Caco-2 (cell line): ENCODE results near the gene ENO1. TPM values are rescaled to one million over a fixed set of nuclear protein-coding genes. Genes with fewer than 3 reads are reported as not detected.
A peak's percentile ranks its signal among the peaks of the same experiment; 100 is the strongest.

Experiments
- BruUV-seq: library from RNA; stranded (reverse); fragments of 400-500 nt; replicated peaks from 2 replicates; lab custom pipeline; 2021; lab: Mats Ljungman, UMichigan
- CTCF ChIA-PET: fragments of 300-600 bp; sonication (Branson Sonifier 250); formaldehyde crosslinking; loops from one replicate; lab custom pipeline; 2022; ENCODE audit warnings: antibody characterized with exemption; lab: Charles Lee
- POLR2A ChIA-PET: fragments of 300-600 bp; sonication (Branson Sonifier 250); formaldehyde crosslinking; loops from one replicate; lab custom pipeline; 2022; ENCODE audit warnings: antibody characterized with exemption; lab: Charles Lee
- DNase-seq, 2 experiments: peaks; one replicate each; pipeline versions ENCODE4 v3.0.0 to v3.0.0-alpha.2; 2020 to 2022
- H3K27me3 ChIP-seq: replicated peaks from 2 replicates; pipeline ENCODE4 v1.6.0; 2011; ENCODE audit warnings: low read length; ENCODE audit not compliant: control insufficient read depth, insufficient read depth
- H3K36me3 ChIP-seq: 2 replicates; pipeline ENCODE4 v1.5.1; 2011; ENCODE audit warnings: low read length; ENCODE audit not compliant: control insufficient read depth, insufficient read depth
- H3K4me1 ChIP-seq: fragments of 250-450 bp; sonication (Bioruptor Pico); 2 replicates; pipeline ENCODE4 v1.5.1; 2020; ENCODE audit warnings: mild to moderate bottlenecking
- H3K4me3 ChIP-seq: 2 replicates; pipeline ENCODE4 v1.5.1; 2011; ENCODE audit warnings: low read depth, mild to moderate bottlenecking, control low read depth, low read length
- H3K9me3 ChIP-seq: fragments of 250-450 bp; sonication (Bioruptor Pico); 2 replicates; pipeline ENCODE4 v1.5.1; 2020; ENCODE audit warnings: mild to moderate bottlenecking, moderate library complexity
- H3K27ac Mint-ChIP-seq: one replicate; pipeline ENCODE4 v1.8.0; 2022; ENCODE audit warnings: mixed read lengths; ENCODE audit not compliant: unreplicated experiment
- H3K27me3 Mint-ChIP-seq: one replicate; pipeline ENCODE4 v1.8.0; 2022; ENCODE audit warnings: mixed read lengths; ENCODE audit not compliant: insufficient read depth, unreplicated experiment
- H3K36me3 Mint-ChIP-seq: one replicate; pipeline ENCODE4 v1.8.0; 2022; ENCODE audit warnings: mild to moderate bottlenecking, mixed read lengths; ENCODE audit not compliant: insufficient read depth, unreplicated experiment
- H3K4me1 Mint-ChIP-seq: one replicate; pipeline ENCODE4 v1.8.0; 2022; ENCODE audit warnings: low read depth, mixed read lengths; ENCODE audit not compliant: unreplicated experiment
- H3K4me3 Mint-ChIP-seq: one replicate; pipeline ENCODE4 v1.8.0; 2022; ENCODE audit warnings: mild to moderate bottlenecking, moderate library complexity, mixed read lengths; ENCODE audit not compliant: unreplicated experiment
- H3K9me3 Mint-ChIP-seq: one replicate; pipeline ENCODE4 v1.8.0; 2022; ENCODE audit warnings: mixed read lengths; ENCODE audit not compliant: unreplicated experiment
- intact Hi-C: fragments of 100-400 bp; cut with micrococcal nuclease; formaldehyde crosslinking; loops from one replicate; pipeline ENCODE4 v1.10.0; 2022; ENCODE audit not compliant: unreplicated experiment
- total RNA-seq: library from RNA; stranded (reverse); gene quantifications from 2 replicates; pipeline ENCODE4 v1.2.3, GENCODE V29; 2022
- TF ChIP-seq, protein P1 (sequence below), 2 experiments: fragments of 200-600 bp in 1 of 2; IDR thresholded peaks; 1 replicate in 1 of 2; 2 replicates in 1 of 2; pipeline versions ENCODE4 v1.5.1 to v1.8.0; 2011 to 2022; ENCODE audit warnings: antibody characterized with exemption in 1 of 2, control low read depth in 1 of 2, inconsistent platforms in 1 of 2, low read depth in 1 of 2, low read length in 1 of 2, mild to moderate bottlenecking in 1 of 2, moderate library complexity in 1 of 2; ENCODE audit not compliant: insufficient read depth in 1 of 2, severe bottlenecking in 1 of 2, unreplicated experiment in 1 of 2

ENO1 gene
- total RNA-seq, 1 experiment from 2014 or later, result 934 TPM

DNA sequence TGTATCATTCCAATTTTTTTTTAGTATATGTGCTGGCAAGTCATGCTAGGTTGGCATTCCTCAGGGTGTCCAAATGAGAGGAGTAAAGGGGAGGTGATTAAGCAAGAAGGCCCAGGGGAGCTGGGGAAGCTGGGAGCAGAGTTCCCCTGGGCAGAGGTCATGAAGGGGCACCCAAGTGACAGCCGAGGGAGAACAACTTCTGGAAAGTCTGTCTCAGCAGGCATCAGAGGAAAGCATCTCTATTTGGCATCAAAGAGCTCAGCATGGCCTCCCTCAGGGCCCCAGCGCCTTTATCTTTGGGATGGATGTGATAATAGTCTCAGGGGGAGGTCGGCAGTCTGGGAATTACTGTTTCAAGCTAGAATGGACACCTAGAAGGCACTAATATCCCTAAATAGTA lies 5.0 kb upstream of the ENO1 start:
- intact Hi-C loops, result no loop called here
- Mint-ChIP-seq H3K4me3 (no peak overlapping the region), H3K9me3 (no peaks in the 10 kb centered on the region), H3K36me3 (peaks cover 21% of the 10 kb centered on the region), H3K4me1 (peaks cover 19% of the 10 kb centered on the region), H3K27ac (no peak overlapping the region), H3K27me3 (no peaks in the 10 kb centered on the region)
- BruUV-seq, result no TSS peak
- H3K4me1 ChIP-seq, result peaks cover 8% of the 10 kb centered on the region
- TF ChIP-seq, protein P1, sequence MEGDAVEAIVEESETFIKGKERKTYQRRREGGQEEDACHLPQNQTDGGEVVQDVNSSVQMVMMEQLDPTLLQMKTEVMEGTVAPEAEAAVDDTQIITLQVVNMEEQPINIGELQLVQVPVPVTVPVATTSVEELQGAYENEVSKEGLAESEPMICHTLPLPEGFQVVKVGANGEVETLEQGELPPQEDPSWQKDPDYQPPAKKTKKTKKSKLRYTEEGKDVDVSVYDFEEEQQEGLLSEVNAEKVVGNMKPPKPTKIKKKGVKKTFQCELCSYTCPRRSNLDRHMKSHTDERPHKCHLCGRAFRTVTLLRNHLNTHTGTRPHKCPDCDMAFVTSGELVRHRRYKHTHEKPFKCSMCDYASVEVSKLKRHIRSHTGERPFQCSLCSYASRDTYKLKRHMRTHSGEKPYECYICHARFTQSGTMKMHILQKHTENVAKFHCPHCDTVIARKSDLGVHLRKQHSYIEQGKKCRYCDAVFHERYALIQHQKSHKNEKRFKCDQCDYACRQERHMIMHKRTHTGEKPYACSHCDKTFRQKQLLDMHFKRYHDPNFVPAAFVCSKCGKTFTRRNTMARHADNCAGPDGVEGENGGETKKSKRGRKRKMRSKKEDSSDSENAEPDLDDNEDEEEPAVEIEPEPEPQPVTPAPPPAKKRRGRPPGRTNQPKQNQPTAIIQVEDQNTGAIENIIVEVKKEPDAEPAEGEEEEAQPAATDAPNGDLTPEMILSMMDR (IDR thresholded peaks at IDR 0.05; ENCODE audit: insufficient read depth in 1 of 2, low read depth in 1 of 2, low read length in 1 of 2, severe bottlenecking in 1 of 2, unreplicated experiment in 1 of 2), result no peak
- H3K36me3 ChIP-seq, result no peaks in the 10 kb centered on the region
- H3K9me3 ChIP-seq, result no peaks in the 10 kb centered on the region
- H3K27me3 ChIP-seq, result no peaks in the 10 kb centered on the region
- CTCF ChIA-PET, result no interaction called here
- POLR2A ChIA-PET, result no interaction called here
- no peak overlapping the region for H3K4me3 ChIP-seq
- DNase-seq, result no peak

DNA sequence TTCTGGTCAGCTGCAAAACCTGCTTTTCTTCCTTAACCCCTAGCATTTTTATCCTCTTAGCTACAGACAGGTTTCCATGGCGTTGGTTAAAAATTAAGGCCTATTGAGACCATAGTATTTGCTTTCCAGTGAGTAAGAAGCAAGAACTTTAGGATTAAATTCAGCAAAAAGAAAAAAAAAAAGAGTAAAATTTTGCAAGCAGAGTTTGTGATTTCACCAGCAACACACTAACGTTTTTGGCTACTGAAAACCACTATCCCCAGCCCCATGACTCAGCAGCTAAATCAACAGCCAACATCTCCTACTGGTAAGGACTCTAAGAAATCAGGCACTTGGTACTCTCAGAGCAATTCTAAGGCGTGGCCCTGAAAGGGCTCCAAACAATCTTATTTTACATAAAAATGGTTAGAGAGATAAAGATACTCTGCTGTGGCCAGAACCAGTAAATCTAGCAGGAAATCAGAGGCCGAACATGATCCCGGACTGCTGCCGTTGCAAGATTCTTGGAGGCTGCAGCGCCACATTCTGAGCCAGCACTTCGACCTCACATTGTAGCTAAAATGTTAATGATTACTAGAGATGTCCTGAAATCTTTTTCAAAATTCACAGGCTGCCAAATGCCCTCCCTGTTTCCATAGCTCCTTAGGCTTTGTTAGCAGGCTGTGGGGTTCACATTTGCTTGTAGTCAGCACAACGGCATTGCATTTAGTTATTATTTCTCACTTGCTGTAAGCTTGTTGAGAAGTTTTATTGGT lies 1.6 kb upstream of the ENO1 start:
- no peaks in the 10 kb centered on the region for H3K27me3 ChIP-seq
- H3K4me1 Mint-ChIP-seq, result peaks cover 22% of the 10 kb centered on the region
- peak; percentile 58 to 67 for DNase-seq
- H3K27me3 Mint-ChIP-seq, result no peaks in the 10 kb centered on the region
- ChIA-PET POLR2A (interaction anchor here (0.6 to 1.1 kb wide), 4 partner anchors 9 to 14 kb away, joined by 3 to 7 read pairs (median 5); no protein-coding TSS in a partner anchor), CTCF (interaction anchor here (0.7 to 1.4 kb wide), 7 partner anchors 18 to 354 kb away, joined by 3 to 6 read pairs (median 3); partner anchors contain the start of gene H6PD)
- intact Hi-C loops, result no loop called here
- peak overlapping the region; percentile 92 for H3K4me3 Mint-ChIP-seq
- peak overlapping the region; percentile 98 for H3K4me3 ChIP-seq
- H3K9me3 Mint-ChIP-seq, result no peaks in the 10 kb centered on the region
- no peaks in the 10 kb centered on the region for H3K9me3 ChIP-seq
- peaks cover 14% of the 10 kb centered on the region for H3K4me1 ChIP-seq
- TF ChIP-seq, protein P1 (IDR thresholded peaks at IDR 0.05; ENCODE audit: insufficient read depth in 1 of 2, low read depth in 1 of 2, low read length in 1 of 2, severe bottlenecking in 1 of 2, unreplicated experiment in 1 of 2), result no peak
- BruUV-seq, result TSS peak; percentile 79
- peak overlapping the region; percentile 97 for H3K27ac Mint-ChIP-seq
- no peaks in the 10 kb centered on the region for H3K36me3 ChIP-seq
- H3K36me3 Mint-ChIP-seq, result peaks cover 55% of the 10 kb centered on the region

DNA sequence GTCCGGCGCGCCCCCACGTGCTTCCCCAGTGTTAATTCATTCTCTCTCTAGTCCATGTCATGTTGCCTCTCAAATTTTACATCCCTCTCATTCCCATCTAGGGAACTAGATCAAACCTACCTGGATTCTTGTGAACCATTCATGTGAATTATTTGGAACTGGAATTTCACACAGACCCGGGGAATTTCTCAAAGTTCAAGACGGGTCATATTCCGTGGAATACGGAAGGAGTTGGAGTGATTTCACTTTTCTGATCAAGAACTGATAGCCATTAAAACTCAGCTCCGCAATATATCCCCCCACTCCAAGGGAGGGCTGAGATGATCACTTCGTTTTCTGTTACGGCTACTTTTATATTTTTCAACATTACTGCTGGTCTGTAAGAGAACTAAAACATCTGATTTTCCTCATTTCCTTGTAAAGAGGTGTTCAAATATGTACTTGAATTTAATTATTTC lies 1.0 kb upstream of the ENO1 start:
- H3K27me3 ChIP-seq, result no peaks in the 10 kb centered on the region
- no peaks in the 10 kb centered on the region for H3K36me3 ChIP-seq
- CTCF ChIA-PET, result interaction anchor here (0.7 to 1.0 kb wide), 2 partner anchors 38 to 125 kb away, joined by 3 to 6 read pairs; no protein-coding TSS in a partner anchor
- H3K36me3 Mint-ChIP-seq, result peaks cover 61% of the 10 kb centered on the region
- H3K9me3 ChIP-seq, result no peaks in the 10 kb centered on the region
- H3K27ac Mint-ChIP-seq, result peak overlapping the region; percentile 97
- no TSS peak for BruUV-seq
- POLR2A ChIA-PET, result interaction anchor here (0.6 to 1.3 kb wide), 5 partner anchors 11 to 84 kb away, joined by 3 to 7 read pairs (median 3); no protein-coding TSS in a partner anchor
- TF ChIP-seq, protein P1 (IDR thresholded peaks at IDR 0.05; ENCODE audit: insufficient read depth in 1 of 2, low read depth in 1 of 2, low read length in 1 of 2, severe bottlenecking in 1 of 2, unreplicated experiment in 1 of 2), result peak in 1 of 2 experiments; percentile 9
- peaks cover 27% of the 10 kb centered on the region for H3K4me1 Mint-ChIP-seq
- H3K4me3 Mint-ChIP-seq, result peak overlapping the region; percentile 92
- no peak for DNase-seq
- H3K4me3 ChIP-seq, result peak overlapping the region; percentile 98
- no peaks in the 10 kb centered on the region for H3K27me3 Mint-ChIP-seq
- intact Hi-C loops, result no loop called here
- H3K4me1 ChIP-seq, result peaks cover 14% of the 10 kb centered on the region
- H3K9me3 Mint-ChIP-seq, result no peaks in the 10 kb centered on the region
